Activated CD4-positive, alpha-beta T cell treated with anti-CD3 and anti-CD28 coated beads, Interleukin-10, Interleukin-2, amounts not matched to agents 100 ng/mL and 50 ng/mL, durations not matched to agents 16 hours and 8 hours (primary cell): ENCODE measurements around the gene CFP.

Experiments
- DNase-seq: peaks from one replicate; pipeline ENCODE4 v3.0.0-alpha.2; 2020

The CFP gene

GRCh38 chrX:47573341-47574075 lies 56.2 kb downstream of the CFP start:
- no peak for DNase-seq
